K562 (cell line): ENCODE data around the gene PRRT2. TPM values are rescaled to one million over a fixed set of nuclear protein-coding genes. Genes with fewer than 3 reads are reported as not detected.
A peak's percentile ranks its signal among the peaks of the same experiment; 100 is the strongest.

Source experiments
- C11orf30 ChIP-seq: fragments of 450-650 bp; IDR thresholded peaks from 2 replicates; pipeline ENCODE4 v1.6.1; 2016; ENCODE audit warnings: low read depth, mild to moderate bottlenecking
- CBFB ChIP-seq: sonication (generic); formaldehyde crosslinking; IDR thresholded peaks from 2 replicates; pipeline ENCODE4 v1.4.0; 2020; ENCODE audit warnings: mild to moderate bottlenecking, missing genetic modification reagents
- CBX2 ChIP-seq: fragments of 200-600 bp; sonication (generic); IDR thresholded peaks from one replicate; pipeline ENCODE4 v1.6.1; 2012; ENCODE audit warnings: mild to moderate bottlenecking, low read length, inconsistent platforms; ENCODE audit not compliant: insufficient read depth, poor library complexity, severe bottlenecking
- CHD4 ChIP-seq: fragments of 200-600 bp; sonication (generic); IDR thresholded peaks from 3 replicates; pipeline ENCODE4 v1.6.1; 2012; ENCODE audit warnings: low read depth, mild to moderate bottlenecking, mixed read lengths, low read length, inconsistent platforms; ENCODE audit not compliant: insufficient read depth, insufficient replicate concordance, poor library complexity, severe bottlenecking
- DMBX1 ChIP-seq: fragments of 250-450 bp; sonication (Bioruptor Pico); IDR thresholded peaks from 2 replicates; pipeline ENCODE4 v1.8.0; 2022; ENCODE audit warnings: inconsistent platforms, mild to moderate bottlenecking, moderate library complexity, borderline replicate concordance
- HDAC1 ChIP-seq, 2 experiments: fragments of 450-650 bp; IDR thresholded peaks; 2 replicates each; pipeline ENCODE4 v1.6.1; 2016 to 2017; ENCODE audit warnings: inconsistent platforms in 1 of 2, mild to moderate bottlenecking in 1 of 2, moderate library complexity in 1 of 2
- IRF2 ChIP-seq: sonication (generic); formaldehyde crosslinking; IDR thresholded peaks from 2 replicates; pipeline ENCODE4 v1.8.1; 2022; ENCODE audit warnings: mild to moderate bottlenecking, missing genetic modification reagents
- JUN ChIP-seq, 2 experiments: sonication (generic) in 1 of 2; formaldehyde crosslinking in 1 of 2; IDR thresholded peaks; 2 replicates each; pipeline versions ENCODE4 v1.6.1 to v1.8.0; 2012 to 2022; ENCODE audit warnings: borderline replicate concordance in 2 of 2, mild to moderate bottlenecking in 2 of 2, improper control_type of control experiment in 1 of 2, low read depth in 1 of 2, low read length in 1 of 2, missing genetic modification reagents in 1 of 2
- LCOR ChIP-seq: sonication (generic); formaldehyde crosslinking; IDR thresholded peaks from 2 replicates; pipeline ENCODE4 v1.8.0; 2022; ENCODE audit warnings: mild to moderate bottlenecking, missing genetic modification reagents
- MAFK ChIP-seq: IDR thresholded peaks from 2 replicates; pipeline ENCODE4 v1.6.1; 2011; ENCODE audit warnings: low read length, improper control_type of control experiment
- MCM2 ChIP-seq: fragments of 450-650 bp; IDR thresholded peaks from 2 replicates; pipeline ENCODE4 v1.6.1; 2017; ENCODE audit warnings: low read depth, mild to moderate bottlenecking
- MLLT1 ChIP-seq, 2 experiments: fragments of 450-650 bp; IDR thresholded peaks; 2 replicates each; pipeline ENCODE4 v1.6.1; 2016
- NCOA6 ChIP-seq: fragments of 450-650 bp; IDR thresholded peaks from 2 replicates; pipeline ENCODE4 v1.6.1; 2017; ENCODE audit warnings: mild to moderate bottlenecking
- POLR2A ChIP-seq: fragments of 450-650 bp; conservative IDR thresholded peaks from 2 replicates; pipeline ENCODE4 v1.6.1; 2016
- POLR2AphosphoS5 ChIP-seq: IDR thresholded peaks from 2 replicates; pipeline ENCODE4 v1.6.1; 2011; ENCODE audit warnings: mild to moderate bottlenecking, low read depth, low read length, moderate library complexity; ENCODE audit not compliant: control insufficient read depth, insufficient read depth
- SMAD1 ChIP-seq: fragments of 150-350 bp; IDR thresholded peaks from 2 replicates; pipeline ENCODE4 v1.6.1; 2014; ENCODE audit warnings: low read length, low read depth; ENCODE audit not compliant: partially characterized antibody
- TRIM28 ChIP-seq: fragments of 450-650 bp; IDR thresholded peaks from 2 replicates; pipeline ENCODE4 v1.6.1; 2017
- ZBED1 ChIP-seq: IDR thresholded peaks from 2 replicates; pipeline ENCODE4 v1.6.1; 2014
- ZBTB33 ChIP-seq: sonication (generic); formaldehyde crosslinking; IDR thresholded peaks from 2 replicates; pipeline ENCODE4 v1.8.1; 2023; ENCODE audit warnings: mild to moderate bottlenecking, missing genetic modification reagents
- ZBTB7A ChIP-seq: IDR thresholded peaks from 2 replicates; pipeline ENCODE4 v1.6.1; 2011; ENCODE audit warnings: low read depth, mild to moderate bottlenecking, low read length, moderate library complexity, borderline replicate concordance; ENCODE audit not compliant: control insufficient read depth
- ZNF124 ChIP-seq: sonication (generic); formaldehyde crosslinking; IDR thresholded peaks from 2 replicates; pipeline ENCODE4 v1.8.1; 2022; ENCODE audit warnings: missing genetic modification reagents
- ZNF41 ChIP-seq: fragments of 250-450 bp; sonication (Bioruptor Pico); conservative IDR thresholded peaks from 2 replicates; pipeline ENCODE4 v1.4.0; 2020; ENCODE audit warnings: mild to moderate bottlenecking
- ZNF436 ChIP-seq: fragments of 250-450, 450-650 bp; sonication (Bioruptor Pico); formaldehyde crosslinking; IDR thresholded peaks from 2 replicates; pipeline ENCODE4 v1.7.0; 2020; ENCODE audit warnings: mild to moderate bottlenecking
- ZNF512 ChIP-seq: IDR thresholded peaks from 2 replicates; pipeline ENCODE4 v1.6.1; 2016; ENCODE audit warnings: missing genetic modification characterization, missing compliant biosample characterization
- polyA plus RNA-seq, 8 experiments: library from polyadenylated mRNA; depleted of rRNA in 4 of 8; stranded (reverse) in 5 of 8; unstranded in 3 of 8; fragments of >200 nt; fragmentation: Nextera tagmentation in 2 of 8; fragmentation: Illumina TruSeq in 1 of 8; extraction: Ambion mirVana in 2 of 8; extraction: Trizol in 1 of 8; gene quantifications; 2 replicates each; pipeline versions ENCODE4 v1.2.1 to v1.2.3, GENCODE V29; 2011 to 2014; ENCODE audit warnings: inconsistent platforms in 1 of 8, missing spikeins in 1 of 8
- total RNA-seq, 7 experiments: library from RNA; depleted of rRNA in 6 of 7; stranded (reverse); fragments of >200 nt in 6 of 7; fragmentation: Illumina TruSeq in 2 of 7; extraction: Trizol in 2 of 7; gene quantifications; 2 replicates each; pipeline versions ENCODE4 v1.2.1 to v1.2.3, GENCODE V29; 2011 to 2021; ENCODE audit warnings: low replicate concordance in 1 of 7

The PRRT2 gene
- total and polyA plus RNA-seq, 9 of the 15 experiments (the other 6 are each of a cell fraction or from before 2014, with no cell fraction given) = 0.11 to 1.0 (median 0.42) TPM; not detected in 2

- TF ChIP-seq CBX2 (no peak), SMAD1 (no peak), DMBX1 (CRISPR knock-in tag) (no peak), C11orf30 (no peak), MCM2 (no peak), TRIM28 (no peak), LCOR (peak; percentile 88), MAFK (no peak), JUN (IDR thresholded peaks at IDR 0.05; ENCODE audit: borderline replicate concordance, low read depth, low read length) (peak; percentile 34; the same call in 1 of the 2 replicates), JUN (CRISPR knock-in tag; IDR thresholded peaks at IDR 0.05; ENCODE audit: borderline replicate concordance) (no peak; the same call in 1 of the 2 replicates), POLR2AphosphoS5 (peak; percentile 48; the same call in 1 of the 2 replicates), NCOA6 (no peak; the same call in 1 of the 2 replicates), CHD4 (no peak), CBFB (CRISPR knock-in tag) (peak; percentile 68; the same call in 1 of the 2 replicates), ZNF512 (tag) (no peak), HDAC1 (IDR thresholded peaks at IDR 0.05) (peak in 1 of 2 experiments; percentile 95; a peak in 2 of 4 replicates), ZBTB33 (CRISPR knock-in tag) (peak; percentile 79), ZBED1 (0 out of 2 replicates have a peak, but pooled peaks have one; percentile 19), IRF2 (peak; percentile 82; the same call in 1 of the 2 replicates), ZNF41 (CRISPR knock-in tag) (no peak), POLR2A (peak; percentile 83), MLLT1 (IDR thresholded peaks at IDR 0.05) (peak in 1 of 2 experiments; percentile 56; a peak in 1 of 4 replicates), ZNF436 (CRISPR knock-in tag) (no peak), ZBTB7A (0 out of 2 replicates have a peak, but pooled peaks have one; percentile 31), ZNF124 (peak; percentile 90; the same call in 1 of the 2 replicates)
These were observed 4.4 kb upstream of the PRRT2 start (continued) for GRCh38 chr16:29807426-29808218.
